Measurements from ENCODE around the gene MPV17L2.

DNA sequence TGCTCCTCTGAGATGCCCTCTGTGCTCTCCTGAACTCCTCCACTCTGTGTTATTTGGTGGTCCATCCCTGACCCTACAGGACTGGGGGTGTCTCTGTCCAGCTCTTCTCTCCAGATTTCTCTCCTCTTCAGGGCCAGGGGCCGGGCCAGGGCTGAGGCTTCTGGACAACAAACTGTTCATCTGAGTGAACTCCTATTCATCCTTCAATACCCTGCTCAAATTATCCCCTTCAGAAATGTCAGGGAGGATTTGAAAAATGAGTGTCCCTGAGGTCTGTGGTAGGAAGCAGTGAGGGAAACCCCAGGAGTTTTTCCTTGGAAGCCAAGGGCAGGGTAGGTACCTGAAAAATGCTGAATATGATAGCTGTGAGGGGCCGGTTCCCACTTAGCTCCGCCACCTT lies 25.6 kb downstream of the MPV17L2 start:
- TF ChIP-seq, protein P1, sequence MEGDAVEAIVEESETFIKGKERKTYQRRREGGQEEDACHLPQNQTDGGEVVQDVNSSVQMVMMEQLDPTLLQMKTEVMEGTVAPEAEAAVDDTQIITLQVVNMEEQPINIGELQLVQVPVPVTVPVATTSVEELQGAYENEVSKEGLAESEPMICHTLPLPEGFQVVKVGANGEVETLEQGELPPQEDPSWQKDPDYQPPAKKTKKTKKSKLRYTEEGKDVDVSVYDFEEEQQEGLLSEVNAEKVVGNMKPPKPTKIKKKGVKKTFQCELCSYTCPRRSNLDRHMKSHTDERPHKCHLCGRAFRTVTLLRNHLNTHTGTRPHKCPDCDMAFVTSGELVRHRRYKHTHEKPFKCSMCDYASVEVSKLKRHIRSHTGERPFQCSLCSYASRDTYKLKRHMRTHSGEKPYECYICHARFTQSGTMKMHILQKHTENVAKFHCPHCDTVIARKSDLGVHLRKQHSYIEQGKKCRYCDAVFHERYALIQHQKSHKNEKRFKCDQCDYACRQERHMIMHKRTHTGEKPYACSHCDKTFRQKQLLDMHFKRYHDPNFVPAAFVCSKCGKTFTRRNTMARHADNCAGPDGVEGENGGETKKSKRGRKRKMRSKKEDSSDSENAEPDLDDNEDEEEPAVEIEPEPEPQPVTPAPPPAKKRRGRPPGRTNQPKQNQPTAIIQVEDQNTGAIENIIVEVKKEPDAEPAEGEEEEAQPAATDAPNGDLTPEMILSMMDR (IDR thresholded peaks at IDR 0.05), result no peak
- no peak for TF ChIP-seq POLR2A (IDR thresholded peaks at IDR 0.05)
